ENCODE results near the gene OR4N2. TPM values are rescaled to one million over a fixed set of nuclear protein-coding genes. Genes with fewer than 3 reads are reported as not detected.
"Not testable (repeated sequence)": the region's sequence is repeated elsewhere in the genome, so short reads cannot be mapped to it uniquely, and the experiment has no call there.

OR4N2 gene
- total RNA-seq, 1 experiment from 2014 or later, result not detected

GRCh38 chr14:19771895-19772430 lies 31.6 kb upstream of the OR4N2 start:
- H2AFZ ChIP-seq (ENCODE audit: low read depth, low read length, poor library complexity, severe bottlenecking), result no peak overlapping the region

DNA sequence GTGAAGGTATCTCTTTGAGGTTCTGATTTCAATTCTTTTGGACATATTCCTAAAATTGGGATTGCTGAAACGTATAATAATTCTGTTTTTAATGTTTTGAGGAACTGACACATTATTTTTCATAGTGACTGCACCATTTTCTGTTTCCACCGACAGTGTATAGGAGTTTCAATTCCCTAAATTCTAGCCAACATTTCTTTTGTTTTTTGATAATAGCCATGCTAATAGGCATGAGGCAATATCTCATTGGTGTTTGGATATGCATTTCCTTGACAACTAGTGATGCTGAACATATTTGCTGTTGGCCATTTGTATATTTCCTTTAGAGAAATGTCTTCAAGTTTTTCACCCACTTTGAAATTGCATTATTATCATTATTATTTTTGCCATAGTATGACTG lies 31.1 kb upstream of the OR4N2 start:
- H3K4me2 ChIP-seq (ENCODE audit: low read length); H3K79me2 ChIP-seq (ENCODE audit: insufficient read depth, low read length); H3K27ac ChIP-seq (ENCODE audit: low read depth, low read length); H3K4me3 ChIP-seq (replicated peaks in 1 of 2; ENCODE audit: low read depth in 1 of 2, low read length in 2 of 2); H4K20me1 ChIP-seq (ENCODE audit: insufficient read depth); POLR2A ChIA-PET; RAD21 ChIA-PET (ENCODE audit: low non-redundant PET in 1 of 2, low total read pairs in 2 of 2, uncharacterized antibody in 2 of 2, unreplicated experiment in 2 of 2); BruUV-seq (replicated peaks); H3K9me2 ChIP-seq (ENCODE audit: insufficient read depth); H3K36me3 ChIP-seq (ENCODE audit: control insufficient read depth in 1 of 2, insufficient read depth in 2 of 2, low read length in 2 of 2); H2AFZ ChIP-seq (ENCODE audit: low read depth, low read length, poor library complexity, severe bottlenecking); ATAC-seq; H3K27me3 ChIP-seq (ENCODE audit: insufficient read depth, low read length); CTCF ChIA-PET; DNase-seq (ENCODE audit: low read depth, low spot score); H3K4me1 ChIP-seq (ENCODE audit: control insufficient read depth in 1 of 2, insufficient read depth in 2 of 2, low read length in 2 of 2); intact Hi-C loops (cut with micrococcal nuclease); H3K9ac ChIP-seq (ENCODE audit: low read length): not testable (repeated sequence)
- H3K9me3 ChIP-seq (ENCODE audit: control insufficient read depth in 1 of 2, insufficient read depth in 1 of 2, low read depth in 1 of 2, low read length in 2 of 2), result peaks cover 10 to 31% of the 10 kb centered on the region in 2 experiments; a peak in 3 of 4 replicates

More at GRCh38 chr14:19771895-19772430, 31.6 kb upstream of the OR4N2 start:
- ChIA-PET POLR2A (no interaction called here), RAD21 (ENCODE audit: low non-redundant PET in 1 of 2, low total read pairs in 2 of 2, uncharacterized antibody in 2 of 2, unreplicated experiment in 2 of 2) (no interaction called here), CTCF (no interaction called here)
- no peak overlapping the region for H3K27ac ChIP-seq (ENCODE audit: low read depth, low read length)
- H4K20me1 ChIP-seq (ENCODE audit: insufficient read depth), result no peaks in the 10 kb centered on the region
- H3K79me2 ChIP-seq (ENCODE audit: insufficient read depth, low read length), result no peaks in the 10 kb centered on the region
- intact Hi-C loops (cut with micrococcal nuclease), result no loop called here
- H3K4me3 ChIP-seq (replicated peaks in 1 of 2; ENCODE audit: low read depth in 1 of 2, low read length in 2 of 2), result no peak overlapping the region
- DNase-seq (ENCODE audit: low read depth, low spot score), result no peak
- TF ChIP-seq YY1 (IDR thresholded peaks at IDR 0.05; ENCODE audit: extremely low read depth, insufficient replicate concordance, low read depth, low read length), result no peak
- no peak for TF ChIP-seq TCF7L2 (IDR thresholded peaks at IDR 0.05; ENCODE audit: borderline replicate concordance, extremely low read depth, insufficient read depth, insufficient read length)
- no peak for TF ChIP-seq SP1 (IDR thresholded peaks at IDR 0.05; ENCODE audit: low read depth)
- TF ChIP-seq, protein P1, sequence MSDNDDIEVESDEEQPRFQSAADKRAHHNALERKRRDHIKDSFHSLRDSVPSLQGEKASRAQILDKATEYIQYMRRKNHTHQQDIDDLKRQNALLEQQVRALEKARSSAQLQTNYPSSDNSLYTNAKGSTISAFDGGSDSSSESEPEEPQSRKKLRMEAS (IDR thresholded peaks at IDR 0.05), result no peak
- TF ChIP-seq ELF1 (IDR thresholded peaks at IDR 0.05; ENCODE audit: borderline replicate concordance, low read depth), result no peak
- no peak for TF ChIP-seq RAD21 (IDR thresholded peaks at IDR 0.05; ENCODE audit: low read depth)
- TF ChIP-seq CBX3 (IDR thresholded peaks at IDR 0.05; ENCODE audit: low read depth), result no peak
- no peak for TF ChIP-seq POLR2AphosphoS5 (IDR thresholded peaks at IDR 0.05; ENCODE audit: low read depth, low read length)
- no peak for TF ChIP-seq EZH2 (IDR thresholded peaks at IDR 0.05)
- TF ChIP-seq EGR1 (IDR thresholded peaks at IDR 0.05; ENCODE audit: low read depth), result no peak
- no peak for TF ChIP-seq SRF (IDR thresholded peaks at IDR 0.05; ENCODE audit: low read depth)
- TF ChIP-seq, protein P2, sequence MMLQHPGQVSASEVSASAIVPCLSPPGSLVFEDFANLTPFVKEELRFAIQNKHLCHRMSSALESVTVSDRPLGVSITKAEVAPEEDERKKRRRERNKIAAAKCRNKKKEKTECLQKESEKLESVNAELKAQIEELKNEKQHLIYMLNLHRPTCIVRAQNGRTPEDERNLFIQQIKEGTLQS (IDR thresholded peaks at IDR 0.05), result no peak
- no peak for TF ChIP-seq CEBPB (IDR thresholded peaks at IDR 0.05; ENCODE audit: low read depth)
- no peak for TF ChIP-seq ZFX (IDR thresholded peaks at IDR 0.05)
- TF ChIP-seq, protein P3, sequence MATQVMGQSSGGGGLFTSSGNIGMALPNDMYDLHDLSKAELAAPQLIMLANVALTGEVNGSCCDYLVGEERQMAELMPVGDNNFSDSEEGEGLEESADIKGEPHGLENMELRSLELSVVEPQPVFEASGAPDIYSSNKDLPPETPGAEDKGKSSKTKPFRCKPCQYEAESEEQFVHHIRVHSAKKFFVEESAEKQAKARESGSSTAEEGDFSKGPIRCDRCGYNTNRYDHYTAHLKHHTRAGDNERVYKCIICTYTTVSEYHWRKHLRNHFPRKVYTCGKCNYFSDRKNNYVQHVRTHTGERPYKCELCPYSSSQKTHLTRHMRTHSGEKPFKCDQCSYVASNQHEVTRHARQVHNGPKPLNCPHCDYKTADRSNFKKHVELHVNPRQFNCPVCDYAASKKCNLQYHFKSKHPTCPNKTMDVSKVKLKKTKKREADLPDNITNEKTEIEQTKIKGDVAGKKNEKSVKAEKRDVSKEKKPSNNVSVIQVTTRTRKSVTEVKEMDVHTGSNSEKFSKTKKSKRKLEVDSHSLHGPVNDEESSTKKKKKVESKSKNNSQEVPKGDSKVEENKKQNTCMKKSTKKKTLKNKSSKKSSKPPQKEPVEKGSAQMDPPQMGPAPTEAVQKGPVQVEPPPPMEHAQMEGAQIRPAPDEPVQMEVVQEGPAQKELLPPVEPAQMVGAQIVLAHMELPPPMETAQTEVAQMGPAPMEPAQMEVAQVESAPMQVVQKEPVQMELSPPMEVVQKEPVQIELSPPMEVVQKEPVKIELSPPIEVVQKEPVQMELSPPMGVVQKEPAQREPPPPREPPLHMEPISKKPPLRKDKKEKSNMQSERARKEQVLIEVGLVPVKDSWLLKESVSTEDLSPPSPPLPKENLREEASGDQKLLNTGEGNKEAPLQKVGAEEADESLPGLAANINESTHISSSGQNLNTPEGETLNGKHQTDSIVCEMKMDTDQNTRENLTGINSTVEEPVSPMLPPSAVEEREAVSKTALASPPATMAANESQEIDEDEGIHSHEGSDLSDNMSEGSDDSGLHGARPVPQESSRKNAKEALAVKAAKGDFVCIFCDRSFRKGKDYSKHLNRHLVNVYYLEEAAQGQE (IDR thresholded peaks at IDR 0.05; ENCODE audit: low read depth), result no peak
- TF ChIP-seq EZH2phosphoT487 (IDR thresholded peaks at IDR 0.05; ENCODE audit: borderline replicate concordance), result no peak
- no peak for TF ChIP-seq ZBTB33 (IDR thresholded peaks at IDR 0.05; ENCODE audit: extremely low read depth, insufficient replicate concordance, low read length)
- H3K27me3 ChIP-seq (ENCODE audit: insufficient read depth, low read length), result no peaks in the 10 kb centered on the region
- no peaks in the 10 kb centered on the region; a peak in 1 of 4 replicates for H3K36me3 ChIP-seq (ENCODE audit: control insufficient read depth in 1 of 2, insufficient read depth in 2 of 2, low read length in 2 of 2)
- no peak overlapping the region for H3K4me2 ChIP-seq (ENCODE audit: low read length)
- H3K9me2 ChIP-seq (ENCODE audit: insufficient read depth), result no peaks in the 10 kb centered on the region
- H3K9ac ChIP-seq (ENCODE audit: low read length), result no peak overlapping the region
- H3K4me1 ChIP-seq (ENCODE audit: control insufficient read depth in 1 of 2, insufficient read depth in 2 of 2, low read length in 2 of 2), result no peaks in the 10 kb centered on the region
- no peak for ATAC-seq
- peaks cover 10 to 31% of the 10 kb centered on the region in 2 experiments; a peak in 3 of 4 replicates for H3K9me3 ChIP-seq (ENCODE audit: control insufficient read depth in 1 of 2, insufficient read depth in 1 of 2, low read depth in 1 of 2, low read length in 2 of 2)
- no TSS peak for BruUV-seq (replicated peaks)
